ENCODE data around the gene SRD5A1. TPM values are rescaled to one million over a fixed set of nuclear protein-coding genes. Genes with fewer than 3 reads are reported as not detected.

The SRD5A1 gene
- total RNA-seq, 1 donor from 2014 or later = 21.6 TPM

DNA sequence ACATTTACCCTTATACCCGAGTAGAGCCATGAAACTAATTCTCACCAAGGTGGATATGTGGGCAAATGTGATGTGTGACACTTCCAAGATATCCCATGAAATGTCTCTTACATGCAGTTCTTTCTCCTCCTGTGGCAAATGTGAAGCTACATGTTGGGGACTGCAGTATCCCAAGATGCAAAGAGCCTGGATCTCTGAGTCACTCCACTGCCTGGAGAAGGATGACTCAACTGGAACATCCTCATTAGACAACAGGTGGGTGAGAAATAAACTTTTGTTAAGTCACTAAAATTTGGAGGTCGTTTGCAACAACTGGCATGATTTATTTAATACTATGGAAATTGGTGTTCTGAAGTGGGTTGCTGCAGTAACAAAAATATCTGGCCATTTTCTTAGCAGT, 43.5 kb downstream of the SRD5A1 start:
- H3K9me3 Mint-ChIP-seq (ENCODE audit: unreplicated experiment) = no peaks in the 10 kb centered on the region
- H3K4me3 Mint-ChIP-seq (ENCODE audit: unreplicated experiment) = no peak overlapping the region
- no peaks in the 10 kb centered on the region for H3K4me1 Mint-ChIP-seq (ENCODE audit: unreplicated experiment)
- DNase-seq (ENCODE audit: low spot score) = no peak
- H3K27me3 Mint-ChIP-seq (ENCODE audit: unreplicated experiment) = peaks cover 3% of the 10 kb centered on the region
- H3K27ac Mint-ChIP-seq (ENCODE audit: unreplicated experiment) = no peak overlapping the region
- TF ChIP-seq, protein P1, sequence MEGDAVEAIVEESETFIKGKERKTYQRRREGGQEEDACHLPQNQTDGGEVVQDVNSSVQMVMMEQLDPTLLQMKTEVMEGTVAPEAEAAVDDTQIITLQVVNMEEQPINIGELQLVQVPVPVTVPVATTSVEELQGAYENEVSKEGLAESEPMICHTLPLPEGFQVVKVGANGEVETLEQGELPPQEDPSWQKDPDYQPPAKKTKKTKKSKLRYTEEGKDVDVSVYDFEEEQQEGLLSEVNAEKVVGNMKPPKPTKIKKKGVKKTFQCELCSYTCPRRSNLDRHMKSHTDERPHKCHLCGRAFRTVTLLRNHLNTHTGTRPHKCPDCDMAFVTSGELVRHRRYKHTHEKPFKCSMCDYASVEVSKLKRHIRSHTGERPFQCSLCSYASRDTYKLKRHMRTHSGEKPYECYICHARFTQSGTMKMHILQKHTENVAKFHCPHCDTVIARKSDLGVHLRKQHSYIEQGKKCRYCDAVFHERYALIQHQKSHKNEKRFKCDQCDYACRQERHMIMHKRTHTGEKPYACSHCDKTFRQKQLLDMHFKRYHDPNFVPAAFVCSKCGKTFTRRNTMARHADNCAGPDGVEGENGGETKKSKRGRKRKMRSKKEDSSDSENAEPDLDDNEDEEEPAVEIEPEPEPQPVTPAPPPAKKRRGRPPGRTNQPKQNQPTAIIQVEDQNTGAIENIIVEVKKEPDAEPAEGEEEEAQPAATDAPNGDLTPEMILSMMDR (IDR thresholded peaks at IDR 0.05; ENCODE audit: unreplicated experiment) = no peak
- H3K36me3 Mint-ChIP-seq (ENCODE audit: low read depth, unreplicated experiment) = peaks cover 10% of the 10 kb centered on the region

DNA sequence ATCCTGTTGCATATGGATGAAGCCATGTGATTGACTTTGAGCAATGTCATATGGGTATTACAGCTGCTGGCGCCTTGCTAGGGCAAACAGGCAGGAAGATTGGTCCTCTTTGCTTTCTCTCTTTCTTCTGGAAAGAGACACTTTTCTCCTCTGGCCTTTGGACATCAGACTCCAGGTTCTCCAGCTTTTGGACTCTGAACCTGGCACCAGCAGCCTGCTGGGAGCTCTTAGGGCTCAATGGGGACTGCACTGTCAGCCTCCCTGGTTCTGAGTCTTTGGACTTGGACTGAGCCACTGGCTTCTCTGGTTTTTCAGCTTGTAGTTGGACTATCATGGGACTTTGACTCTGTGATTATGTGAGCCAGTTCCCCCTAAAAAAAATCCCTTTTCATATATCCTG, 45.1 kb downstream of the SRD5A1 start:
- Mint-ChIP-seq H3K4me1 (ENCODE audit: unreplicated experiment) (no peaks in the 10 kb centered on the region), H3K4me3 (ENCODE audit: unreplicated experiment) (no peak overlapping the region), H3K27ac (ENCODE audit: unreplicated experiment) (no peak overlapping the region), H3K27me3 (ENCODE audit: unreplicated experiment) (peaks cover 3% of the 10 kb centered on the region), H3K36me3 (ENCODE audit: low read depth, unreplicated experiment) (peaks cover 4% of the 10 kb centered on the region), H3K9me3 (ENCODE audit: unreplicated experiment) (no peaks in the 10 kb centered on the region)
- no peak for DNase-seq (ENCODE audit: low spot score)
- TF ChIP-seq, protein P1 (IDR thresholded peaks at IDR 0.05; ENCODE audit: unreplicated experiment) = no peak

DNA sequence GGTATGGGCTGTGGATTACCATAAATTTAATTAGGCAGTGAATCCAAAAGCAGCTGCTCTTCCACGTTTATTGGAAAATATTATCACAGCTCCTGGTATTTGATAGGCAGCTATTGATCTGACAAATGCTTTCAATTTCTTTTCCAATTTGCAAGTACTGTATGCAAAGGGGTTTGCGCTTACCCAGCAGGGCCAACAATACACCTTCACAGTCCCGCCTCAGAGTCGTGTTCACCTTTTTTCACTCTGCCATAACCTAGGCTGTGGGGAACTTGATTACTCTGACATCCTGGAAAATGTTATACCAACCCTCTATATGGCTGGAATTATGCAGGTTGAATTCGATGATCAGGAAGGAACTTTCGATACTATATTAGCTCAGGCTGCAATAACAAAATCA, 47.7 kb downstream of the SRD5A1 start:
- H3K27me3 Mint-ChIP-seq (ENCODE audit: unreplicated experiment) = peaks cover 3% of the 10 kb centered on the region
- H3K36me3 Mint-ChIP-seq (ENCODE audit: low read depth, unreplicated experiment) = no peaks in the 10 kb centered on the region
- no peak for DNase-seq (ENCODE audit: low spot score)
- H3K4me3 Mint-ChIP-seq (ENCODE audit: unreplicated experiment) = no peak overlapping the region
- no peaks in the 10 kb centered on the region for H3K4me1 Mint-ChIP-seq (ENCODE audit: unreplicated experiment)
- TF ChIP-seq, protein P1 (IDR thresholded peaks at IDR 0.05; ENCODE audit: unreplicated experiment) = no peak
- H3K27ac Mint-ChIP-seq (ENCODE audit: unreplicated experiment) = no peak overlapping the region
- H3K9me3 Mint-ChIP-seq (ENCODE audit: unreplicated experiment) = no peaks in the 10 kb centered on the region

DNA sequence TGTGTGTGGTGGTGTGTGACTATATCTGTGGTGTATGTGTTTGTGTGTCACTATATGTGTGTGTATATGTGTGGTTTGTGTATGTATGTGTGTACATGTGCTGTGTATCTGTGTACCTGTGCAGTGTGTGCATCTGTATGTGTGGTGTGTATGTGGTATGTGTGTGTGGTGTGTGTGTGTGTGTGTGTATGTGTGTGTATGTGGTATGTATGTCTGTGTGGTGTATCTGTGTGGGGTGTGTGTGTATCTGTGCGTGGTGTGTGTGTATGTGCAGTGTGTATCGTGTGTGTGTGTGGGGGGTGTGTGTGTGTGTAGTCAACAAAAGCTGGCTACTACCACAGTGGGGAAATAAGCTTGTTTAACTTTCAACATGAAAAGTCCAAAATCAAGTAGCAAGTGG, 48.4 kb downstream of the SRD5A1 start:
- no peaks in the 10 kb centered on the region for H3K9me3 Mint-ChIP-seq (ENCODE audit: unreplicated experiment)
- H3K27ac Mint-ChIP-seq (ENCODE audit: unreplicated experiment) = no peak overlapping the region
- no peak overlapping the region for H3K4me3 Mint-ChIP-seq (ENCODE audit: unreplicated experiment)
- no peak for DNase-seq (ENCODE audit: low spot score)
- no peaks in the 10 kb centered on the region for H3K27me3 Mint-ChIP-seq (ENCODE audit: unreplicated experiment)
- H3K4me1 Mint-ChIP-seq (ENCODE audit: unreplicated experiment) = no peaks in the 10 kb centered on the region
- TF ChIP-seq, protein P1 (IDR thresholded peaks at IDR 0.05; ENCODE audit: unreplicated experiment) = no peak
- H3K36me3 Mint-ChIP-seq (ENCODE audit: low read depth, unreplicated experiment) = no peaks in the 10 kb centered on the region

DNA sequence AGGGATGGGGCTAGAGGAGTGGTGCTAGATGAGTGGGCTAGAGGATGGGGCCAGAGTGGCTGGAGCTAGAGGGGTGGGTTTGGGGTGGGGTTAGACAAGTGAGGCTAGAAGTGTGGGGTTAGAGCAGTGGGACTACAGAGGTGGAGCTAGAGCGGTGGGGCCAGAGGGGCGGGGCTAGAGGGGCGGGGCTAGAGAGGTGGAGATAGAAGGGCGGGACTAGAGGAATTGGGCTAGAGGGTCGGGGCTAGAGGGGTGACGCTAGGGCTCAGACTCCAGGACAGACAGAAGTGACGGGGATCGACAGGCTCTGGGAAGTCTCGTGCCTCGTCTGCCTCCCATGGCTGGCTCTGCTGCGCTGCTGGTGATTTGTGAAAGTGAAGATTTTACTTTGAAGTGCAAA, 49.0 kb downstream of the SRD5A1 start:
- no peak for DNase-seq (ENCODE audit: low spot score)
- H3K9me3 Mint-ChIP-seq (ENCODE audit: unreplicated experiment) = no peaks in the 10 kb centered on the region
- no peaks in the 10 kb centered on the region for H3K27me3 Mint-ChIP-seq (ENCODE audit: unreplicated experiment)
- H3K36me3 Mint-ChIP-seq (ENCODE audit: low read depth, unreplicated experiment) = no peaks in the 10 kb centered on the region
- no peak overlapping the region for H3K27ac Mint-ChIP-seq (ENCODE audit: unreplicated experiment)
- H3K4me1 Mint-ChIP-seq (ENCODE audit: unreplicated experiment) = no peaks in the 10 kb centered on the region
- TF ChIP-seq, protein P1 (IDR thresholded peaks at IDR 0.05; ENCODE audit: unreplicated experiment) = no peak
- H3K4me3 Mint-ChIP-seq (ENCODE audit: unreplicated experiment) = no peak overlapping the region

Measured in endothelial cell (in vitro differentiated cells).